Loucy (cell line): ENCODE data around the gene CMC2.

ENCODE experiments used
- H2AFZ ChIP-seq: fragments of 200-600 bp; sonication (generic); 2 replicates; pipeline ENCODE4 v1.6.0; 2016; ENCODE audit warnings: antibody characterized with exemption, mild to moderate bottlenecking, low read length, moderate library complexity
- H3F3A ChIP-seq: fragments of 200-600 bp; 2 replicates; pipeline ENCODE4 v1.6.0; 2016; ENCODE audit warnings: antibody characterized with exemption, low read depth, mild to moderate bottlenecking
- H3K27me3 ChIP-seq: fragments of 200-600 bp; sonication (generic); 2 replicates; pipeline ENCODE4 v1.6.1; 2014; ENCODE audit warnings: low read length, mild to moderate bottlenecking; ENCODE audit not compliant: insufficient read depth, poor library complexity, severe bottlenecking
- H3K36me3 ChIP-seq: fragments of 200-600 bp; sonication (generic); 2 replicates; pipeline ENCODE4 v1.6.1; 2016; ENCODE audit warnings: low read length; ENCODE audit not compliant: insufficient read depth
- H3K4me1 ChIP-seq: fragments of 200-600 bp; sonication (generic); 2 replicates; pipeline ENCODE4 v1.5.1; 2014; ENCODE audit warnings: low read length, mild to moderate bottlenecking; ENCODE audit not compliant: insufficient read depth, poor library complexity, severe bottlenecking
- H3K4me2 ChIP-seq: fragments of 200-600 bp; sonication (generic); 2 replicates; pipeline ENCODE4 v1.6.0; 2014; ENCODE audit warnings: antibody characterized with exemption, low read length, low read depth, mild to moderate bottlenecking; ENCODE audit not compliant: poor library complexity, severe bottlenecking
- H3K4me3 ChIP-seq: fragments of 200-600 bp; sonication (generic); 2 replicates; pipeline ENCODE4 v1.5.1; 2014; ENCODE audit warnings: low read length, mild to moderate bottlenecking, mixed read lengths; ENCODE audit not compliant: poor library complexity, severe bottlenecking
- H3K79me2 ChIP-seq: fragments of 200-600 bp; sonication (generic); 2 replicates; pipeline ENCODE4 v1.6.1; 2014; ENCODE audit warnings: low read length; ENCODE audit not compliant: insufficient read depth
- H3K9ac ChIP-seq: fragments of 200-600 bp; sonication (generic); 2 replicates; pipeline ENCODE4 v1.6.0; 2014; ENCODE audit warnings: mild to moderate bottlenecking, low read depth, low read length, moderate library complexity; ENCODE audit not compliant: poor library complexity, severe bottlenecking
- H3K9me2 ChIP-seq: fragments of 200-600 bp; sonication (generic); replicated peaks from 2 replicates; pipeline ENCODE4 v1.6.1; 2016; ENCODE audit warnings: low read depth, low read length, mixed read lengths
- H3K9me3 ChIP-seq: fragments of 200-600 bp; sonication (generic); 2 replicates; pipeline ENCODE4 v1.6.1; 2014; ENCODE audit warnings: mild to moderate bottlenecking, antibody characterized with exemption, low read length, low read depth; ENCODE audit not compliant: insufficient read depth
- H4K20me1 ChIP-seq: fragments of 200-600 bp; sonication (generic); 2 replicates; pipeline ENCODE4 v1.6.0; 2014; ENCODE audit warnings: antibody characterized with exemption, low read length, mild to moderate bottlenecking; ENCODE audit not compliant: insufficient read depth, poor library complexity, severe bottlenecking
- EZH2phosphoT487 ChIP-seq: fragments of 200-600 bp; IDR thresholded peaks from 2 replicates; pipeline ENCODE4 v1.6.1; 2018; ENCODE audit warnings: antibody characterized with exemption, mild to moderate bottlenecking, moderate library complexity, borderline replicate concordance
- TF ChIP-seq, protein P1 (sequence below): fragments of 200-600 bp; sonication (generic); conservative IDR thresholded peaks from 2 replicates; pipeline ENCODE4 v1.5.1; 2014; ENCODE audit warnings: mild to moderate bottlenecking, antibody characterized with exemption, low read length

The CMC2 gene

GRCh38 chr16:81041696-81042095 lies 35.0 kb upstream of the CMC2 start:
- Histone ChIP-seq H3K36me3 (peaks cover 41% of the 10 kb centered on the region; the same call in 1 of the 2 replicates), H3K9ac (no peak overlapping the region), H3K27me3 (no peaks in the 10 kb centered on the region), H3F3A (no peaks in the 10 kb centered on the region), H4K20me1 (peaks cover 10% of the 10 kb centered on the region), H3K9me2 (no peaks in the 10 kb centered on the region), H3K79me2 (peaks cover 31% of the 10 kb centered on the region), H2AFZ (no peak overlapping the region), H3K9me3 (no peaks in the 10 kb centered on the region), H3K4me2 (no peak overlapping the region), H3K4me3 (no peak overlapping the region), H3K4me1 (peaks cover 36% of the 10 kb centered on the region)
- TF ChIP-seq EZH2phosphoT487 = no peak
- TF ChIP-seq, protein P1, sequence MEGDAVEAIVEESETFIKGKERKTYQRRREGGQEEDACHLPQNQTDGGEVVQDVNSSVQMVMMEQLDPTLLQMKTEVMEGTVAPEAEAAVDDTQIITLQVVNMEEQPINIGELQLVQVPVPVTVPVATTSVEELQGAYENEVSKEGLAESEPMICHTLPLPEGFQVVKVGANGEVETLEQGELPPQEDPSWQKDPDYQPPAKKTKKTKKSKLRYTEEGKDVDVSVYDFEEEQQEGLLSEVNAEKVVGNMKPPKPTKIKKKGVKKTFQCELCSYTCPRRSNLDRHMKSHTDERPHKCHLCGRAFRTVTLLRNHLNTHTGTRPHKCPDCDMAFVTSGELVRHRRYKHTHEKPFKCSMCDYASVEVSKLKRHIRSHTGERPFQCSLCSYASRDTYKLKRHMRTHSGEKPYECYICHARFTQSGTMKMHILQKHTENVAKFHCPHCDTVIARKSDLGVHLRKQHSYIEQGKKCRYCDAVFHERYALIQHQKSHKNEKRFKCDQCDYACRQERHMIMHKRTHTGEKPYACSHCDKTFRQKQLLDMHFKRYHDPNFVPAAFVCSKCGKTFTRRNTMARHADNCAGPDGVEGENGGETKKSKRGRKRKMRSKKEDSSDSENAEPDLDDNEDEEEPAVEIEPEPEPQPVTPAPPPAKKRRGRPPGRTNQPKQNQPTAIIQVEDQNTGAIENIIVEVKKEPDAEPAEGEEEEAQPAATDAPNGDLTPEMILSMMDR = no peak

- Histone ChIP-seq H3K79me2 (peaks cover 37% of the 10 kb centered on the region), H3K27me3 (no peaks in the 10 kb centered on the region), H4K20me1 (peaks cover 16% of the 10 kb centered on the region), H3K4me2 (no peak overlapping the region), H3K4me1 (peaks cover 39% of the 10 kb centered on the region), H2AFZ (no peak overlapping the region), H3K9me2 (no peaks in the 10 kb centered on the region), H3K9me3 (no peaks in the 10 kb centered on the region), H3K36me3 (peaks cover 41% of the 10 kb centered on the region; the same call in 1 of the 2 replicates), H3K4me3 (no peak overlapping the region), H3F3A (no peaks in the 10 kb centered on the region), H3K9ac (no peak overlapping the region)
- no peak for TF ChIP-seq EZH2phosphoT487
- TF ChIP-seq, protein P1 = no peak
Measured at GRCh38 chr16:81040842-81041241, 34.2 kb upstream of the CMC2 start.

DNA sequence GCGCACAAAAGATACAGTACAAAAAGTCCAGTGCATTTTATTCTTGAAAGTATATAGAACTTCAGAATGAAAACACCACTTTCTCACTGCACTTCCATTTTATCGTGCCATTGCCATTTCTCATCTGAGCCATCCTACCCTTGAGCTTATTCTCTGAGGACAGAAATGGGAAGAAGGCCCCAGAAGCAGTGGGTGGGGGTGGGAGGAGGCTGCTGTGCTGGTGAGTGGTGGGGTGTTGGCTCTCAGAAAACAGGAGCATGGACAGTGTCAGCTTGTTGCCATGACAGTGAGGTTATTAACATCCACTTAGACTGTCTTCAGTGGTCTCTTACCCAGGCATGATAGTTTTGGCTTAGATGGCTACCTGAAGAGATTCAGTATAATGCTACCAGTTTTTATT lies 33.4 kb upstream of the CMC2 start:
- Histone ChIP-seq H3K36me3 (peaks cover 37% of the 10 kb centered on the region; the same call in 1 of the 2 replicates), H3F3A (no peaks in the 10 kb centered on the region), H3K9me3 (no peaks in the 10 kb centered on the region), H2AFZ (no peak overlapping the region), H3K9ac (no peak overlapping the region), H3K79me2 (peaks cover 37% of the 10 kb centered on the region), H3K9me2 (no peaks in the 10 kb centered on the region), H3K4me2 (peak overlapping the region; percentile 88), H3K27me3 (no peaks in the 10 kb centered on the region), H3K4me1 (peaks cover 39% of the 10 kb centered on the region), H4K20me1 (peaks cover 16% of the 10 kb centered on the region), H3K4me3 (no peak overlapping the region)
- TF ChIP-seq EZH2phosphoT487 = no peak
- TF ChIP-seq, protein P1 = no peak
